OCI-M2 (cell line): ENCODE data around the gene ZNF592.

Experiments
- DNase-seq: peaks from one replicate; lab custom pipeline; 2025; ENCODE audit not compliant: unreplicated experiment; lab: John Stamatoyannopoulos, UW

The ZNF592 gene

DNA sequence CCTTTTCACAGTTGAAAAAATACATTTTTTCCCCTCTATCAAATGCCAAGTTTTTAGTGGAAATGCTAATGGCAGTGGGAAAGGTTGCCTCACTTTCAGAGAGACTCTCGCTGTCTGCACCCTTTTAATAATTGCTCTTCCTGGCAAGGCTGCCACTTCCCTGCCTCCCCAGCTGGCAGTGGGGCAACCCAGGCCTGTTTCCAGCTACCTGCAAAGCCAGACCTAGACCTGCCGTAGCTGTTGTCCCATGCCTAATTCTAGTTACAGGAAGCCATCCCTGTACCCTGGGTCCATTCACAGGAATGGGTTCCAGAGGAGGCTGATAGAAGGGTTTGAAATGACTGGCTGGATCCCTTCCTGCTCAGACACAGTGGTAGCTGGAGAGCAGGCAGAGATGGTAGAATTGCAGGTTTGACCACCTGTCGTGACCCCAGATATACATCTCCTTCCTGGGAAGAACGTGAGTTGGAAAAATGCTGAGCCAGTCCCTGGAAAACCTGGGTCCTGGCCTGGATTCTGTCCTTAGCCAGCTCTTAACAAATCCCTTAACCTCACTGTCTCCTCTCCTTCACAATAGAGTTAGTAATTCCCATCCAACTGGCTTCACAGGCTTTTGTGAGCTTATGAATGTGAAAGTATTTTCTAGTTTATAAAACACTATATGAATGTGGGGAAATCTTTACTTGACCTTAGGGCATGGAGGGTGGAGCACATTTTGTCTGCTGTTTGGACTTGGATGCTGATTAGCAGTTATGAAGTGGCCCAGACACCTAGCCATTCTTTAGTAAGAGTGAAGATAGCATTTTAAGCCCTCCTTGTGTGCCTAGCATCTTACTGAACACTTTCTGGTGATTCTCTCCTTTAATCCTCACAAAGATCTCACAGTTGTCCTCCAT lies 55.9 kb downstream of the ZNF592 start:
- DNase-seq = no peak

DNA sequence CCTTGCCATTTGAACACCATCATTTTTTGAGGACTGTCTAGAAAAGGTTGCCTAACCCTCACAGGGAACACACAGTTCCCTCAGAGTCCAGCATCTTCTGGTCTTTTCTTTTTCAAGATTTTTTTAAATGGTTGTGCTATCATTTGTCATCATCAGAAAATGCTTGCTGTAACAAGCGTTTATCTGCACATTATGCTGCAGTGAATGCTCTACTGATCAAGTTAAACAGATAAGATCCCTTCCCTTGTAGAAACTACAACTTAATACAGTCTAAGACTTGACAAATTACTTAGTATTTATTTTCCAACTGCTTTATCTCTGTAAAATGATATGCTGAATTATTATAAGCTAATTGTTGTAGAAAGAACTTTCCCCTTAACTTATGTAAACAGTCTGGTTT lies 56.8 kb downstream of the ZNF592 start:
- DNase-seq = no peak

DNA sequence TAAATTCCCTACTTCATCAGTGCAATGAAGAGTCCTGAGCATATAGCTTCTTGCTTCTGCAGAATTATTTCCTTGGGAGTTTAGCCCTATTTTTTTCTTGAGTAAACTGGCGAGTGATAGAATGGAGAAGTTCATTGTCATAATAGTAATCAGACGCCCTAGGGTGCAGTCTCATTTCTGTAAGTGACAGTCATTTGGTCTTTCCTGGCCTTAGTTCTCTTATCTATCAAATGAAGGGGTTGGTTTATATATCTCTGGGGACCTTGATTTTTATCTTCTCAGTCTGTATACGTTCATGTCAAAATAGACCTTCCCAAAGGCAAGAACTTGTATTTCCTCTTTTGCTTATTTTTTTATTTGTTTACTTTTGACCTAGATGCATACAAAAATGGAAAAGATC lies 58.8 kb downstream of the ZNF592 start:
- DNase-seq = no peak

DNA sequence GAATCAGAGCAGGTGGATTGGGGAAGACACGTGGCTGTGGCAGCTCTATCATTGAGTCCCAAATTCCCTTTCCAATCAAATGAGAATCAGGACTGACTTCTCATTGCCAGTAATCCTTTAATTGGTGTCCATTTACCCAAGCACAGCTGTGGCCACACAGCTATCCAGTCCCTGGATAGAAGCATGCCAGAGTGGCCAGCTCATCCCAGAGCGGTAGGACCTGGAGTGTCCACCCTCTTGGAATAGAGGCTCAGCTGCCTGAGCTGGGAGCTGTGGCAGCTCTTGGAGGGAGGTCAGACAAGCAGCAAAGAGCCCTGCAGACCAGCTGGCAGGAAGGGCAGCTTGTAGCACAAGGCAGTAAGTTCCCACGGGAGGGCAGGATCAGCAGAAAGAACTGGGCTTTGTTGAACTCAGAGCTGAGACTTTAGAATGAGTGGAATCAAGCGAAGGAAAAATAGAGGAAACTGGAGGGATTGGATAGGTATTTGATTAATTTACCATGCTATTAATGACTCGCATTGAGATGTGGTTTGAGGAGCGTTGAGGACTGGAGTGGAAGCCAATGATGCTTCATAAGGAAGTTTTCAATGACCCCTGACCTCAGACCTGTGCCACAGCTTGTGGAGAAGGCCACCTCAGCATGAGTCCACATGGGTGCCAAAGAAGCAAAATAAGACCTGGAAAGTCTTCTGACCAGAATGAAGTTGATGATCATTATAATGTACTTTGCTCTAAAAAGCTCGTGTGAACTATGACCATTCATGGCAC lies 61.9 kb downstream of the ZNF592 start:
- no peak for DNase-seq

DNA sequence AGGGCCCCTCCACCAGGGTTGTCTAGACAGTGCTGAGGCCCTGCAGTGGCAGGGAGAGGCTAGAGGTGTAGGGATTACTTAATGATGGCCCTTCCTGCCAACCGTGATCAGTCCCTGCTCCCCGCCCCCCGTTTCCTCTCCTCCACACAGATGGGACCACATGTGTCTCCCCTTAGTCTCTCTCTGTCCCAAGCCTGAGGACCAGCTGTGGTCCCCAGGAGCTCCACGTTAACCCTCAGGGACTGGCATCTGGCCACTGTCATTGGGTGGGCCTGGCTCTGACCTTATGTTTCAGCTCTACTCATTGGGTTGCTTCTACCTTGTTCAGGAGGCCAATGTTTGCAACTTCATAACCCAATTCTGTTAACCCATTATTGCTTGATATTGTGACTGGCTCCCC lies 62.8 kb downstream of the ZNF592 start:
- DNase-seq = no peak

GRCh38 chr15:84811828-84812227 lies 63.4 kb downstream of the ZNF592 start:
- no peak for DNase-seq

DNA sequence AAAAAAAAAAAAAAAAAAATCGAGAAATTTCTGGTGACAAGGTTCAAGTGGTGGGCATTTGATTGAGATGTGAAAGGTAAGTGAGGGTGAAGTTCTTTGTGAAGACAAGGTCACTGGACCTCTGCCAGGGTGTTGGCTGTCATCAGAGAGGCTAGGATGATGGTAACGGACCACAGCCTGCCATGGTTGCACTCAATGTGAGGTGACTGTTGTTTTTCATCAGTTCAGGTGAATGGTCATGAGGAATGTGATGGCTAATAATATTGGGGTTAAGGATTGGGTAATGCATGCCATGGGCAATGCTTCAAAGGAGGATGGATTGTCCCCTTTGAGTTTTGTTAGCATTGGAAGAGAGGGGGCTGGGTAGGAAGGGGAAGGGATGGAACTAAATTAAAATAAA lies 64.5 kb downstream of the ZNF592 start:
- DNase-seq = no peak

- no peak for DNase-seq
These were observed 65.0 kb downstream of the ZNF592 start for GRCh38 chr15:84813435-84813834.

DNA sequence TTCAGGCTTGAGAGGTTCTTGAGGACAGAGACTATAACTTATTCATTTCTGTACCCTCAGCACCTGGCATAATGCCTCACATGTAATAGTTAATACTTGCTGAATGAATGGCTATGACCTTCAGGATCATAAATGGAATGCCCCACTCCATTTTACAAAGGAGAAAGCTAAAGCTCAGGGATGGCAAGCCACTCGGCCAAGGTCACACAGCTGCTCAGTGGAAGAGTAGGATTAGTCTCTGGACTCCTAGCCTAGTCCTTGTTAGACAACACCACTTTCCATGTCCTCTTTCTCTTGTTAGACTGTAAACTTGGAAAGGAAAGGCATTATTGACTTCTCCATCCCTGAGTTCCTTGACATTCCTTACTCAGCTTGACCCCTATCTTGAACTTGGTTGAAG lies 65.5 kb downstream of the ZNF592 start:
- DNase-seq = no peak

GRCh38 chr15:84814916-84815315 lies 66.5 kb downstream of the ZNF592 start:
- DNase-seq = no peak

DNA sequence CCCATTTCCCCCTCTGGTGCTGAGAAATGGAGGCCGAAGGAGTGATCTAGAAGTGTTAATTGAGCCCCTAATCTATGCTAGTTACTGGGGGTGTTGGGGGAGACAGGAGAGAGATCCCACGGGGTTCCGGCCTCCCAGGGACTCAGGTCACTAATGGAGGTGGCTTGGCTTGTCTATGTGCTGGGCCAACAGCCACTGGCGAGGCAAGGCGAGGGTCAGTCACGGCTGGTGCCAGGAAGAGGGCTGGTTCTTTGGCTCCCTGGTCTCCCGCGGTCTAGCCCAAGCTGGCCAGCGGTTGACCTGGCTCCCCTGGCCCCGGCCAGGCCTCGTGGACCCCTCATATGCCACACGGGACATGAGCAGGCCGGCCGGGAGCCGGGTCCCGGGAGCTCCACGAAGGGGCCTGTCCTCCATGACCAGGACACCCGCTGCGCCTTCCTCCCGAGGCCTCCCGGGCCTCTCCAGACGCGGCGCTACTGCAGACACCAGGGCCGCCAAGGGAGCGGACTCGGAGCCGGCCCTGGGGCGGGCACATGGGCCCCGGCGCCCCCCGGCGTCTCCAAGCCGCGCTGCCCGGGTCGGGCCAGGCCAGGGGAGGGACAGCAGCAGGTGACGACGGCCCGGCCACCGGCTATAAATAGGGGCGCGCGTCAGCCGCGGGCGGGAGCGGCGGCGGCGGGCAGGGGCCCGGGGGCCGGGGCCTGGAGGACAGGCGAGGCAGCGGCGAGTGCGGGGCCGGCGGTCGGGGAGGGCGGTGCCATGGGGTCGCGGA lies 68.5 kb downstream of the ZNF592 start, which contains the start of gene ALPK3:
Gene ALPK3 (plus strand): TSS at position 663 of the 772 bp plus-strand sequence. CDS start 97 bp downstream, at position 760.
- no peak for DNase-seq

- DNase-seq = no peak
These were observed 69.2 kb downstream of the ZNF592 start for GRCh38 chr15:84817466-84818081.

- DNase-seq = no peak
These were observed 70.1 kb downstream of the ZNF592 start for GRCh38 chr15:84818261-84819131.

DNA sequence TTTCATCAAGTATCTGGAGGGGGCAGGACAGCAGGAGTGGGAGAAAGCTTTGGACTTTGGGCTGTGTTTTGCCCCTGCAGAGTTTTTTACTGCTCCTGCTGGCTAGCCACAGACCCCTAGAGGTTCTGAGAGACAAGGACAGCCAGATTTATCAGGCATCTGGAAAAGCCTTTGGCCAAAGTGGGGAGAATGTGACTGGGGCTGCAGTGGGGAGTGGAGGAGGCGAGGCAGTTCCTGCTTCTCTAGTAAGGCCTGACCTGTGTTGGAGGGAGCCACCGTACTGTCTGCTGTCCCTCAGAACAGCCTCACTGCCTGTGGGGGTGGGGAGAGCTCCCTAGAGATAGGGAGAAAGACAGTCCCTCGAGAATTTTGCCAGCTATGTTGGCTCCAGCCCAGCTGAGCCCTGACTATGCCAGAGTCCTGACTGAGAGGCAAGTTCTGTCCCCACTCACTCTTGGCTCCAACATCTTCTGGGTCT lies 70.9 kb downstream of the ZNF592 start:
- no peak for DNase-seq

GRCh38 chr15:84819791-84820190 lies 71.4 kb downstream of the ZNF592 start:
- DNase-seq = no peak

DNA sequence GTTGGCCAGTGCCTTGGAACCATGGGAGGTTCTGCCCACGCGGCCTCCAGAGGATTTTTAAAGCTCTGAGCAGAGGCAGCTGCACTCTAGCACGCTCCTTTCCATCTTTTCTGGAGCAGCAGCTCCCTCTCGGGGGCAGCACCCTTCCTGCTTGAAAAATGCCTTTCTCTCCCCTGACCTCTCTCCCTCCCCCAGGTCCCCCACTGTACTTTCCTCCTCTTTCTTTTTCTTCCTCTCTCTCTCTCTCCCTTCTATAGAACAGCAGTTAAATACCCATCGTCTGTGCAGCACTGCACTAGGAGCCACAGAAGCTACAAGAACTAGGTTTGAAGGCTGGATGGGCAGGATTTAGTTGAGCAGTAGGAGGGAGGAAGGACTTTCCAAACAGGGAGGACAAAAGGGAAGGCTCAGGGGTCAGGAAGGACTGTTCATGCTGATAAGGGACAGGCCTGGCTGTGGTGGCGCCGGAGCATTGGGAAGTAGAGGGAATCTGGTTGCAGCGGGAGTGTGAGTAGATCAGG lies 73.2 kb downstream of the ZNF592 start:
- DNase-seq = no peak

DNA sequence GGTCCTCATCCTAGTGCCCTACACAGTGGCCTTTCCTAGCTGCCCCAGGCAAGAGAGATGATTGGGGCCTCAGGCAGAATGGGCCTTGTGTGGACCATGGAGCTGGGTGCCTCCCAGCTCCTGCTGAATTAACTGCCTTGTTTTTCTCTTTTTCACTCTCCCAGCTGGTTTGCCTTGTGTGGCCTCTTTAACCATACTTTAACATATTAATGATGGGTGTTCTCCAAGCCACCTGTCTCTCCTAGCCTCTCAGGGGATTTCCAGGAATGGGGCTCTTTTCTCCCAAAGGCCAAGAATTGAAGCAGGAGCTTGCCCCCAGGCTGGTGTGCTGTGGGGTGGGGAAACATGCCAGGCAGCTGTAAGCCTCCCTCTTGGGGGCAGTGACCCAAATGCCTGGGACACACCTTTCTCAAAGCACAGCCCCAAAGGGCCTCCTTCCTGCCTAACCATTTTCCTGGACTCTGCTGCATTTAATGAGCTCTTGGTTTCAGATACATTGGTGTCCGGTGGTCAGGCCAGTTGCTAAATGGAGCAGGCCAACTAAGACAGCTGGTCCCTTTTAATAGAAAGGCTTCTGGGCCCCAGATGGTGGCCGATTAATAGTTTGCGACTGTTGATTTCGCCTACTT lies 74.4 kb downstream of the ZNF592 start:
- DNase-seq = no peak

- DNase-seq = no peak
These were observed 75.0 kb downstream of the ZNF592 start for GRCh38 chr15:84823282-84823878.
